HCT116 (cell line): ENCODE results near the gene BCAS4. TPM values are rescaled to one million over a fixed set of nuclear protein-coding genes. Genes with fewer than 3 reads are reported as not detected.

Experiments used
- ATAC-seq: fragments of 200-7000 bp; cut with Tn5 transposase; 2 replicates; pipeline ENCODE4 v1.9.1; 2020; ENCODE audit warnings: mild to moderate bottlenecking, moderate library complexity
- BruUV-seq: library from RNA; stranded (reverse); fragments of 400-500 nt; replicated peaks from 2 replicates; lab custom pipeline; 2021; lab: Mats Ljungman, UMichigan
- CTCF ChIA-PET: fragments of 300-600 bp; sonication (Branson Sonifier 250); formaldehyde crosslinking; loops from one replicate; lab custom pipeline; 2021; ENCODE audit warnings: antibody characterized with exemption; lab: Charles Lee
- POLR2A ChIA-PET: fragments of 300-600, 350-600 bp; sonication (Branson Sonifier 250); formaldehyde crosslinking; loops from one replicate; lab custom pipeline; 2021; ENCODE audit warnings: antibody characterized with exemption; lab: Charles Lee
- RAD21 ChIA-PET, 2 experiments: fragments of 300-600 bp; sonication (Branson Sonifier 250); formaldehyde crosslinking; loops; one replicate each; lab custom pipeline; 2023; ENCODE audit warnings: low total read pairs in 2 of 2; ENCODE audit not compliant: uncharacterized antibody in 2 of 2, unreplicated experiment in 2 of 2, low non-redundant PET in 1 of 2; lab: Charles Lee
- DNase-seq: peaks from one replicate; pipeline ENCODE4 v3.0.0-alpha.2; 2010; ENCODE audit warnings: low read depth, low spot score
- H2AFZ ChIP-seq: fragments of 200-600 bp; shearing (Covaris generic), sonication (generic); 2 replicates; pipeline ENCODE4 v1.6.1; 2017; ENCODE audit warnings: low read depth, mixed run types, mixed read lengths, antibody characterized with exemption, low read length; ENCODE audit not compliant: poor library complexity, severe bottlenecking
- H3K27ac ChIP-seq: 2 replicates; pipeline ENCODE4 v1.5.1; 2012; ENCODE audit warnings: low read depth, low read length
- H3K27me3 ChIP-seq: fragments of 200-600 bp; sonication (generic); 2 replicates; pipeline ENCODE4 v1.6.1; 2016; ENCODE audit warnings: mixed run types, low read length, mixed read lengths; ENCODE audit not compliant: insufficient read depth
- H3K36me3 ChIP-seq, 2 experiments: fragments of 200-500 bp in 1 of 2; fragments of 200-600 bp in 1 of 2; sonication (Bioruptor generic) in 1 of 2; sonication (generic) in 1 of 2; 2 replicates each; pipeline versions ENCODE4 v1.5.1 to v1.6.1; 2014 to 2016; ENCODE audit warnings: low read length in 2 of 2, inconsistent platforms in 1 of 2, mixed read lengths in 1 of 2, mixed run types in 1 of 2; ENCODE audit not compliant: insufficient read depth in 2 of 2, control insufficient read depth in 1 of 2
- H3K4me1 ChIP-seq, 2 experiments: fragments of 200-600 bp in 1 of 2; sonication (generic) in 1 of 2; 2 replicates each; pipeline versions ENCODE4 v1.5.1 to v1.6.1; 2012 to 2017; ENCODE audit warnings: low read length in 2 of 2, inconsistent platforms in 1 of 2, mild to moderate bottlenecking in 1 of 2, mixed read lengths in 1 of 2, mixed run types in 1 of 2, moderate library complexity in 1 of 2; ENCODE audit not compliant: insufficient read depth in 2 of 2, control insufficient read depth in 1 of 2
- H3K4me2 ChIP-seq: fragments of 200-600 bp; sonication (generic); 2 replicates; pipeline ENCODE4 v1.6.1; 2017; ENCODE audit warnings: mixed run types, low read length, mixed read lengths
- H3K4me3 ChIP-seq, 2 experiments: fragments of 200-600 bp in 1 of 2; sonication (generic) in 1 of 2; replicated peaks in 1 of 2; 2 replicates each; pipeline ENCODE4 v1.5.1; 2011 to 2016; ENCODE audit warnings: low read length in 2 of 2, control low read depth in 1 of 2, low read depth in 1 of 2, mild to moderate bottlenecking in 1 of 2, mixed read lengths in 1 of 2, mixed run types in 1 of 2
- H3K79me2 ChIP-seq: fragments of 200-600 bp; sonication (generic); 2 replicates; pipeline ENCODE4 v1.6.1; 2017; ENCODE audit warnings: mild to moderate bottlenecking, mixed run types, low read length, moderate library complexity, mixed read lengths; ENCODE audit not compliant: insufficient read depth
- H3K9ac ChIP-seq: fragments of 200-600 bp; sonication (generic); 2 replicates; pipeline ENCODE4 v1.6.1; 2016; ENCODE audit warnings: low read length, mixed read lengths
- H3K9me2 ChIP-seq: fragments of 200-600 bp; sonication (generic), shearing (Covaris generic); 2 replicates; pipeline ENCODE4 v1.6.1; 2017; ENCODE audit warnings: mixed run types, mild to moderate bottlenecking, moderate library complexity; ENCODE audit not compliant: insufficient read depth
- H3K9me3 ChIP-seq, 2 experiments: fragments of 200-500 bp in 1 of 2; fragments of 200-600 bp in 1 of 2; sonication (Bioruptor generic) in 1 of 2; sonication (generic) in 1 of 2; 2 replicates each; pipeline ENCODE4 v1.6.1; 2014 to 2017; ENCODE audit warnings: low read length in 2 of 2, mixed read lengths in 2 of 2, inconsistent platforms in 1 of 2, low read depth in 1 of 2, mild to moderate bottlenecking in 1 of 2, mixed run types in 1 of 2, moderate library complexity in 1 of 2; ENCODE audit not compliant: control insufficient read depth in 1 of 2, insufficient read depth in 1 of 2
- H4K20me1 ChIP-seq: fragments of 200-600 bp; sonication (generic), shearing (Covaris generic); 2 replicates; pipeline ENCODE4 v1.6.1; 2017; ENCODE audit warnings: mixed run types, mild to moderate bottlenecking, moderate library complexity; ENCODE audit not compliant: insufficient read depth
- CEBPB ChIP-seq: IDR thresholded peaks from 2 replicates; pipeline ENCODE4 v1.6.1; 2012; ENCODE audit warnings: low read depth
- ELF1 ChIP-seq: IDR thresholded peaks from 2 replicates; pipeline ENCODE4 v1.6.1; 2012; ENCODE audit warnings: low read depth, borderline replicate concordance
- EZH2 ChIP-seq: fragments of 200-600 bp; sonication (generic); IDR thresholded peaks from 2 replicates; pipeline ENCODE4 v1.6.1; 2017; ENCODE audit warnings: antibody characterized with exemption, mixed run types
- JUND ChIP-seq: IDR thresholded peaks from 2 replicates; pipeline ENCODE4 v1.6.1; 2012
- POLR2A ChIP-seq: IDR thresholded peaks from 2 replicates; pipeline ENCODE4 v1.7.0; 2011; ENCODE audit warnings: borderline replicate concordance; ENCODE audit not compliant: insufficient read depth, insufficient read length; ENCODE audit errors: extremely low read depth
- POLR2AphosphoS5 ChIP-seq: IDR thresholded peaks from 2 replicates; pipeline ENCODE4 v1.6.1; 2011; ENCODE audit warnings: mild to moderate bottlenecking, low read depth, low read length, moderate library complexity
- RAD21 ChIP-seq: IDR thresholded peaks from 2 replicates; pipeline ENCODE4 v1.6.1; 2012; ENCODE audit warnings: low read depth, mild to moderate bottlenecking
- SP1 ChIP-seq: IDR thresholded peaks from 2 replicates; pipeline ENCODE4 v1.6.1; 2012; ENCODE audit warnings: low read depth
- TCF7L2 ChIP-seq: IDR thresholded peaks from 2 replicates; pipeline ENCODE4 v1.7.0; 2011; ENCODE audit warnings: borderline replicate concordance, inconsistent platforms; ENCODE audit not compliant: insufficient read depth, insufficient read length; ENCODE audit errors: extremely low read depth
- YY1 ChIP-seq: IDR thresholded peaks from 2 replicates; pipeline ENCODE4 v1.6.1; 2011; ENCODE audit warnings: low read length, low read depth, moderate library complexity, mild to moderate bottlenecking; ENCODE audit not compliant: insufficient replicate concordance; ENCODE audit errors: extremely low read depth
- intact Hi-C: fragments of 100-400 bp; cut with micrococcal nuclease; formaldehyde crosslinking; loops from 2 replicates; pipeline ENCODE4 v1.10.0; 2022
- total RNA-seq: library from RNA; stranded (reverse); gene quantifications from one replicate; pipeline ENCODE4 v1.2.1, GENCODE V29; 2021; ENCODE audit not compliant: unreplicated experiment
- TF ChIP-seq, protein P1 (sequence below), 3 experiments: fragments of 200-600 bp in 1 of 3; sonication (generic) in 1 of 3; IDR thresholded peaks in 2 of 3; conservative IDR thresholded peaks in 1 of 3; 2 replicates each; pipeline ENCODE4 v1.5.1; 2012 to 2017; ENCODE audit warnings: low read depth in 2 of 3, low read length in 2 of 3, antibody characterized with exemption in 1 of 3, borderline replicate concordance in 1 of 3, control low read depth in 1 of 3, mild to moderate bottlenecking in 1 of 3, mixed read lengths in 1 of 3, mixed run types in 1 of 3, moderate library complexity in 1 of 3; ENCODE audit not compliant: insufficient read depth in 1 of 3
- TF ChIP-seq, protein P2 (sequence below): IDR thresholded peaks from 2 replicates; pipeline ENCODE4 v1.6.1; 2012; ENCODE audit warnings: low read depth
- TF ChIP-seq, protein P3 (sequence below): IDR thresholded peaks from 2 replicates; pipeline ENCODE4 v1.6.1; 2011; ENCODE audit warnings: mild to moderate bottlenecking, low read length, moderate library complexity; ENCODE audit not compliant: insufficient replicate concordance; ENCODE audit errors: extremely low read depth

The BCAS4 gene
- total RNA-seq, 1 experiment from 2014 or later, result 18.9 TPM

DNA sequence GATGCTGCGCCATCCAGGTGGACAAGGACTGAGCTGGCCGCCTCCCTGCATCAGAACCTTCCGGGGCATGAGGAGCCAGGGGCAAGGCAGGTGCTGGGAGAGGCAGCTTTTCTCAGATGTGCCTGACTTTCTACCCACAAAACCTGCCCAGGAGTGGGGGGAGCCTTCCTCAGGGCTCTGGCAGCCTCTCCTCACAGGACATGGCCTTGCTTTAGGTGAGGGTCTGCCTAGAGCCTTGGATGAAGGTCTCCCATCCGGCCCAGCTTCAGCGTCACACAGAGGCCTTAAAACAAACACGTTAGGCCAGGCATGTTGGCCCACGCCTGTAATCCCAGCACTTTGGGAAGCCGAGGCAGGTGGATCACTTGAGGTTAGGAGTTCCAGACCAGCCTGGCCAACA is 7.4 kb downstream of the BCAS4 start:
- DNase-seq, result no peak
- Histone ChIP-seq H3K27ac (no peak overlapping the region), H2AFZ (no peak overlapping the region), H3K9me2 (no peaks in the 10 kb centered on the region), H4K20me1 (no peaks in the 10 kb centered on the region), H3K27me3 (no peaks in the 10 kb centered on the region), H3K4me1 (no peaks in the 10 kb centered on the region), H3K79me2 (no peaks in the 10 kb centered on the region), H3K36me3 (no peaks in the 10 kb centered on the region), H3K4me3 (no peak overlapping the region), H3K9me3 (no peaks in the 10 kb centered on the region), H3K9ac (no peak overlapping the region), H3K4me2 (no peak overlapping the region)
- ATAC-seq, result no peak
- TF ChIP-seq, protein P1, sequence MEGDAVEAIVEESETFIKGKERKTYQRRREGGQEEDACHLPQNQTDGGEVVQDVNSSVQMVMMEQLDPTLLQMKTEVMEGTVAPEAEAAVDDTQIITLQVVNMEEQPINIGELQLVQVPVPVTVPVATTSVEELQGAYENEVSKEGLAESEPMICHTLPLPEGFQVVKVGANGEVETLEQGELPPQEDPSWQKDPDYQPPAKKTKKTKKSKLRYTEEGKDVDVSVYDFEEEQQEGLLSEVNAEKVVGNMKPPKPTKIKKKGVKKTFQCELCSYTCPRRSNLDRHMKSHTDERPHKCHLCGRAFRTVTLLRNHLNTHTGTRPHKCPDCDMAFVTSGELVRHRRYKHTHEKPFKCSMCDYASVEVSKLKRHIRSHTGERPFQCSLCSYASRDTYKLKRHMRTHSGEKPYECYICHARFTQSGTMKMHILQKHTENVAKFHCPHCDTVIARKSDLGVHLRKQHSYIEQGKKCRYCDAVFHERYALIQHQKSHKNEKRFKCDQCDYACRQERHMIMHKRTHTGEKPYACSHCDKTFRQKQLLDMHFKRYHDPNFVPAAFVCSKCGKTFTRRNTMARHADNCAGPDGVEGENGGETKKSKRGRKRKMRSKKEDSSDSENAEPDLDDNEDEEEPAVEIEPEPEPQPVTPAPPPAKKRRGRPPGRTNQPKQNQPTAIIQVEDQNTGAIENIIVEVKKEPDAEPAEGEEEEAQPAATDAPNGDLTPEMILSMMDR (IDR thresholded peaks at IDR 0.05 in 2 of 3, conservative IDR thresholded peaks at IDR 0.05 in 1 of 3; ENCODE audit: borderline replicate concordance in 1 of 3, insufficient read depth in 1 of 3, low read depth in 2 of 3, low read length in 2 of 3), result no peak
- TF ChIP-seq TCF7L2 (no peak), JUND (no peak), POLR2A (no peak), YY1 (no peak), ELF1 (no peak), CEBPB (no peak), EZH2 (no peak), SP1 (no peak), POLR2AphosphoS5 (no peak), RAD21 (no peak)
- TF ChIP-seq, protein P2, sequence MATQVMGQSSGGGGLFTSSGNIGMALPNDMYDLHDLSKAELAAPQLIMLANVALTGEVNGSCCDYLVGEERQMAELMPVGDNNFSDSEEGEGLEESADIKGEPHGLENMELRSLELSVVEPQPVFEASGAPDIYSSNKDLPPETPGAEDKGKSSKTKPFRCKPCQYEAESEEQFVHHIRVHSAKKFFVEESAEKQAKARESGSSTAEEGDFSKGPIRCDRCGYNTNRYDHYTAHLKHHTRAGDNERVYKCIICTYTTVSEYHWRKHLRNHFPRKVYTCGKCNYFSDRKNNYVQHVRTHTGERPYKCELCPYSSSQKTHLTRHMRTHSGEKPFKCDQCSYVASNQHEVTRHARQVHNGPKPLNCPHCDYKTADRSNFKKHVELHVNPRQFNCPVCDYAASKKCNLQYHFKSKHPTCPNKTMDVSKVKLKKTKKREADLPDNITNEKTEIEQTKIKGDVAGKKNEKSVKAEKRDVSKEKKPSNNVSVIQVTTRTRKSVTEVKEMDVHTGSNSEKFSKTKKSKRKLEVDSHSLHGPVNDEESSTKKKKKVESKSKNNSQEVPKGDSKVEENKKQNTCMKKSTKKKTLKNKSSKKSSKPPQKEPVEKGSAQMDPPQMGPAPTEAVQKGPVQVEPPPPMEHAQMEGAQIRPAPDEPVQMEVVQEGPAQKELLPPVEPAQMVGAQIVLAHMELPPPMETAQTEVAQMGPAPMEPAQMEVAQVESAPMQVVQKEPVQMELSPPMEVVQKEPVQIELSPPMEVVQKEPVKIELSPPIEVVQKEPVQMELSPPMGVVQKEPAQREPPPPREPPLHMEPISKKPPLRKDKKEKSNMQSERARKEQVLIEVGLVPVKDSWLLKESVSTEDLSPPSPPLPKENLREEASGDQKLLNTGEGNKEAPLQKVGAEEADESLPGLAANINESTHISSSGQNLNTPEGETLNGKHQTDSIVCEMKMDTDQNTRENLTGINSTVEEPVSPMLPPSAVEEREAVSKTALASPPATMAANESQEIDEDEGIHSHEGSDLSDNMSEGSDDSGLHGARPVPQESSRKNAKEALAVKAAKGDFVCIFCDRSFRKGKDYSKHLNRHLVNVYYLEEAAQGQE, result no peak
- TF ChIP-seq, protein P3, sequence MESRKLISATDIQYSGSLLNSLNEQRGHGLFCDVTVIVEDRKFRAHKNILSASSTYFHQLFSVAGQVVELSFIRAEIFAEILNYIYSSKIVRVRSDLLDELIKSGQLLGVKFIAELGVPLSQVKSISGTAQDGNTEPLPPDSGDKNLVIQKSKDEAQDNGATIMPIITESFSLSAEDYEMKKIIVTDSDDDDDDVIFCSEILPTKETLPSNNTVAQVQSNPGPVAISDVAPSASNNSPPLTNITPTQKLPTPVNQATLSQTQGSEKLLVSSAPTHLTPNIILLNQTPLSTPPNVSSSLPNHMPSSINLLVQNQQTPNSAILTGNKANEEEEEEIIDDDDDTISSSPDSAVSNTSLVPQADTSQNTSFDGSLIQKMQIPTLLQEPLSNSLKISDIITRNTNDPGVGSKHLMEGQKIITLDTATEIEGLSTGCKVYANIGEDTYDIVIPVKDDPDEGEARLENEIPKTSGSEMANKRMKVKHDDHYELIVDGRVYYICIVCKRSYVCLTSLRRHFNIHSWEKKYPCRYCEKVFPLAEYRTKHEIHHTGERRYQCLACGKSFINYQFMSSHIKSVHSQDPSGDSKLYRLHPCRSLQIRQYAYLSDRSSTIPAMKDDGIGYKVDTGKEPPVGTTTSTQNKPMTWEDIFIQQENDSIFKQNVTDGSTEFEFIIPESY, result no peak
- intact Hi-C loops, result no loop called here
- ChIA-PET RAD21 (no interaction called here), CTCF (interaction anchor here (0.9 to 1.3 kb wide), 2 partner anchors 9 to 16 kb away, joined by 3 to 6 read pairs; no protein-coding TSS in a partner anchor), POLR2A (no interaction called here)
- BruUV-seq, result no TSS peak
